Natural killer cell (primary cell): ENCODE data around the gene PHACTR4. TPM values are rescaled to one million over a fixed set of nuclear protein-coding genes. Genes with fewer than 3 reads are reported as not detected.

ENCODE experiments used
- ATAC-seq, 3 donors: fragments of 150-1000 bp in 2 of 3; fragments of 200-7000 bp in 1 of 3; cut with Tn5 transposase; 1 replicate in 1 of 3; 2 replicates in 2 of 3; pipeline ENCODE4 v1.10.0; 2021; ENCODE audit warnings: mild to moderate bottlenecking in 2 of 3, moderate library complexity in 2 of 3
- DNase-seq, 2 donors: peaks; one replicate each; pipeline versions ENCODE4 v3.0.0 to v3.0.0-alpha.2; 2013 to 2021; ENCODE audit warnings: mixed read lengths in 1 of 2
- H3K27ac ChIP-seq: one replicate; pipeline ENCODE4 v1.5.1; 2013; ENCODE audit warnings: mild to moderate bottlenecking, low read length
- H3K27me3 ChIP-seq: one replicate; pipeline ENCODE4 v1.6.1; 2013; ENCODE audit warnings: low read length; ENCODE audit not compliant: control insufficient read depth, insufficient read depth
- H3K36me3 ChIP-seq: one replicate; pipeline ENCODE4 v1.6.1; 2013; ENCODE audit warnings: low read length; ENCODE audit not compliant: control insufficient read depth, insufficient read depth
- H3K4me1 ChIP-seq: one replicate; pipeline ENCODE4 v1.6.1; 2013; ENCODE audit warnings: low read length; ENCODE audit not compliant: control insufficient read depth, insufficient read depth
- H3K4me3 ChIP-seq: one replicate; pipeline ENCODE4 v1.5.1; 2013; ENCODE audit warnings: low read length
- H3K9me3 ChIP-seq: one replicate; pipeline ENCODE4 v1.6.1; 2013; ENCODE audit warnings: low read length; ENCODE audit not compliant: control insufficient read depth, insufficient read depth
- H3K27ac Mint-ChIP-seq, 2 donors: one replicate each; pipeline ENCODE4 v1.8.0; 2022; ENCODE audit warnings: mild to moderate bottlenecking in 2 of 2, mixed read lengths in 2 of 2, moderate library complexity in 1 of 2
- H3K27me3 Mint-ChIP-seq, 2 donors: one replicate each; pipeline ENCODE4 v1.8.0; 2022; ENCODE audit warnings: low read depth in 2 of 2, mixed read lengths in 2 of 2
- H3K36me3 Mint-ChIP-seq: one replicate; pipeline ENCODE4 v1.8.0; 2022; ENCODE audit warnings: mixed read lengths
- H3K4me1 Mint-ChIP-seq, 2 donors: one replicate each; pipeline ENCODE4 v1.8.0; 2022; ENCODE audit warnings: mixed read lengths in 2 of 2
- H3K4me3 Mint-ChIP-seq: one replicate; pipeline ENCODE4 v1.8.0; 2022; ENCODE audit warnings: mild to moderate bottlenecking, moderate library complexity, mixed read lengths
- H3K9me3 Mint-ChIP-seq, 2 donors: one replicate each; pipeline ENCODE4 v1.8.0; 2022; ENCODE audit warnings: mixed read lengths in 2 of 2
- CTCF ChIP-seq: fragments of 200-600 bp; IDR thresholded peaks from one replicate; pipeline ENCODE4 v1.8.0; 2022; ENCODE audit warnings: antibody characterized with exemption
- WGBS: methylation state at CpG from one replicate; pipeline ENCODE4 v1.1.7; 2013; ENCODE audit warnings: missing lambda C conversion rate; ENCODE audit not compliant: insufficient coverage; 5-methylcytosine and 5-hydroxymethylcytosine counted together
- intact Hi-C: fragments of 100-400 bp; cut with micrococcal nuclease; formaldehyde crosslinking; loops from one replicate; pipeline ENCODE4 v1.14.2; 2022
- total RNA-seq, 4 donors: library from RNA; stranded (reverse); fragments of 120-200 nt in 1 of 4; gene quantifications; one replicate each; pipeline versions ENCODE4 v1.2.3 to v1.2.4, GENCODE V29; 2013 to 2022

Gene PHACTR4
- total RNA-seq, 3 donors from 2014 or later (not counting 1 experiment from before 2014, with no cell fraction given) = 35.2 to 50.9 (median 44.2) TPM

- Mint-ChIP-seq H3K36me3 (no peaks in the 10 kb centered on the region), H3K4me1 (peaks cover 0 to 10% of the 10 kb centered on the region in 2 donors), H3K9me3 (no peaks in the 10 kb centered on the region), H3K27me3 (no peaks in the 10 kb centered on the region), H3K4me3 (no peak overlapping the region), H3K27ac (no peak overlapping the region)
- no peak for DNase-seq
- H3K9me3 ChIP-seq = no peaks in the 10 kb centered on the region
- H3K27me3 ChIP-seq = no peaks in the 10 kb centered on the region
- intact Hi-C loops = no loop called here
- no peaks in the 10 kb centered on the region for H3K4me1 ChIP-seq
- no peak overlapping the region for H3K4me3 ChIP-seq
- no peaks in the 10 kb centered on the region for H3K36me3 ChIP-seq
- TF ChIP-seq CTCF = no peak
- H3K27ac ChIP-seq = no peak overlapping the region
- no peak for ATAC-seq
- WGBS = 83% methylated on average over 1 of the region's 1 CpG
These were observed 57.3 kb downstream of the PHACTR4 start for GRCh38 chr1:28426831-28427230.

- Mint-ChIP-seq H3K27ac (no peak overlapping the region), H3K27me3 (no peaks in the 10 kb centered on the region), H3K4me3 (no peak overlapping the region), H3K36me3 (no peaks in the 10 kb centered on the region), H3K4me1 (peaks cover 0 to 10% of the 10 kb centered on the region in 2 donors), H3K9me3 (no peaks in the 10 kb centered on the region)
- H3K9me3 ChIP-seq = no peaks in the 10 kb centered on the region
- intact Hi-C loops = no loop called here
- no peak for TF ChIP-seq CTCF
- H3K4me1 ChIP-seq = no peaks in the 10 kb centered on the region
- ATAC-seq = no peak
- no peaks in the 10 kb centered on the region for H3K27me3 ChIP-seq
- no peak overlapping the region for H3K4me3 ChIP-seq
- WGBS = no CpG with 5 or more reads among the region's 1 CpG
- DNase-seq = no peak
- no peaks in the 10 kb centered on the region for H3K36me3 ChIP-seq
- no peak overlapping the region for H3K27ac ChIP-seq
These were observed 58.5 kb downstream of the PHACTR4 start for GRCh38 chr1:28428012-28428411.

- 88% methylated on average over 5 of the region's 6 CpGs for WGBS
- DNase-seq (no peak), ATAC-seq (no peak)
- Histone ChIP-seq H3K4me1 (no peaks in the 10 kb centered on the region), H3K4me3 (no peak overlapping the region), H3K9me3 (no peaks in the 10 kb centered on the region), H3K36me3 (no peaks in the 10 kb centered on the region), H3K27me3 (no peaks in the 10 kb centered on the region), H3K27ac (no peak overlapping the region)
- no peak for TF ChIP-seq CTCF
- no peak overlapping the region for H3K4me3 Mint-ChIP-seq
- H3K27ac Mint-ChIP-seq = no peak overlapping the region
- no peaks in the 10 kb centered on the region for H3K27me3 Mint-ChIP-seq
- intact Hi-C loops = no loop called here
- H3K9me3 Mint-ChIP-seq = no peaks in the 10 kb centered on the region
- peaks cover 0 to 10% of the 10 kb centered on the region in 2 donors for H3K4me1 Mint-ChIP-seq
- H3K36me3 Mint-ChIP-seq = no peaks in the 10 kb centered on the region
These were observed 59.5 kb downstream of the PHACTR4 start for GRCh38 chr1:28428990-28429520.

- Mint-ChIP-seq H3K9me3 (no peaks in the 10 kb centered on the region), H3K27ac (no peak overlapping the region), H3K36me3 (no peaks in the 10 kb centered on the region), H3K4me3 (no peak overlapping the region), H3K4me1 (peaks cover 12% of the 10 kb centered on the region in 2 donors), H3K27me3 (no peaks in the 10 kb centered on the region)
- Histone ChIP-seq H3K27ac (no peak overlapping the region), H3K36me3 (no peaks in the 10 kb centered on the region), H3K9me3 (no peaks in the 10 kb centered on the region), H3K4me3 (no peak overlapping the region), H3K27me3 (no peaks in the 10 kb centered on the region), H3K4me1 (peaks cover 3% of the 10 kb centered on the region)
- no peak for ATAC-seq
- no peak for TF ChIP-seq CTCF
- intact Hi-C loops = no loop called here
- no peak for DNase-seq
- WGBS = no CpG with 5 or more reads among the region's 2 CpGs
These were observed 66.8 kb downstream of the PHACTR4 start for GRCh38 chr1:28436211-28436769.
